Endothelial cell of hepatic sinusoid (primary cell): ENCODE data around the gene LITAFD.

Experiments used
- in situ Hi-C: cut with HindIII; loops from 2 replicates; pipeline ENCODE4 v1.10.0; 2017; ENCODE audit warnings: low sequenced_read_pairs

The LITAFD gene

GRCh38 chr16:8890549-8890921, 8.4 kb downstream of the LITAFD start:
- in situ Hi-C loops, result loop anchor here (5.0 kb wide), 2 partner anchors 57 to 88 kb away; no protein-coding TSS in a partner anchor

- in situ Hi-C loops, result loop anchor here (5.0 kb wide), 2 partner anchors 55 to 90 kb away; no protein-coding TSS in a partner anchor
These were observed 10.0 kb downstream of the LITAFD start for GRCh38 chr16:8892101-8892575.

DNA sequence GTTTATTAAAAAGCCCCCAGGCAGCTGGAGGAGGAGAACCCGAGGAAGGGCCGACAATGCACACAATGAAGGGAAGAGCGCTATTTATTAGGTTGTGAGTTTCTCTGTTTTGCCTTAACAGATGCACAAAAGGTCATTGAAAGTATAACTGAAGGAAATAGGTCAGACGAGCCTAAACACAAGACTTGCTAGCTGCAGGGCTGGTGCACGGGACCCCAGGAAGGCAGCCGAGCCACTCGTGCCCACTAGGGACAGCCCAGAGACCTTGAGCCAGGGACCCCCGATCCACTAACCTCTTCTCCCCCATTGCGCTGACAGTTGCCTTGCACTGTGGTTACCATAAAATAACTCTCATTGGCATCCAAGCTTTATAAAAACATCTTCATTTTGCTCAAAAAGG, 11.3 kb downstream of the LITAFD start:
- in situ Hi-C loops, result loop anchor here (5.0 kb wide), 2 partner anchors 54 to 91 kb away; no protein-coding TSS in a partner anchor

- in situ Hi-C loops, result loop anchor here (5.0 kb wide), 2 partner anchors 53 to 92 kb away; no protein-coding TSS in a partner anchor
These were observed 12.0 kb downstream of the LITAFD start for GRCh38 chr16:8893976-8894690.

GRCh38 chr16:8894736-8895334, 12.7 kb downstream of the LITAFD start:
- in situ Hi-C loops, result loop anchor here (5.0 kb wide), 2 partner anchors 52 to 93 kb away; no protein-coding TSS in a partner anchor

DNA sequence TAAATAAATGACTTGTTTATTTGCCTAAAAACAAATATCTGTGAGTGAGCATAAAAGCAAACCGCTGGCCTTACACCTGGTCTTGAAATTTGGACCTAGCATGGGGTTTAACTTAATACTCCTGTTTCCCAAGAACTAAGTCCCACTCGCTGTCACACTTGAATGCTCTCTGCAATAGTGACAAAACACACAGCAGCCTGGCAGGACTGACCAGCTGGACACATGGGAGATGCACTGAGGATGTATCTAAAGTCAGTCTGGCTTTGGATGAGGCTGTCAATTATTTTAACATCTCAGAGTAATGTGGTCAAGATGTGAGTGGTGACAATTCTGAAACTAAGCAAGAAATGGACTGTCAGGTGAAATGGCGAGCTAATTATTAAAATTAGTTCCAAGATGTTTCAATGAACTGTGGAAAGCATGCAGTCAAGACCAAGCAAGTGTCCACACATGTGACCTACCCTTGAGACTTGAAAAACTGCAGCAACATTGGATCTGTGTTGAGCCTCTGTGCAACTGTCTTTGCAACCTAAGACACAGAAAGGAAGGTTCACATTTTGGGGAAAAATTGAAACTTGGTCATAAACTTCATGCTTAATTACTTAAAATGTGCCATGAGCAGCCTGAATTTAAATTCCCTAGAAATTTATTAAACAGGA, 16.6 kb downstream of the LITAFD start:
- in situ Hi-C loops, result no loop called here

DNA sequence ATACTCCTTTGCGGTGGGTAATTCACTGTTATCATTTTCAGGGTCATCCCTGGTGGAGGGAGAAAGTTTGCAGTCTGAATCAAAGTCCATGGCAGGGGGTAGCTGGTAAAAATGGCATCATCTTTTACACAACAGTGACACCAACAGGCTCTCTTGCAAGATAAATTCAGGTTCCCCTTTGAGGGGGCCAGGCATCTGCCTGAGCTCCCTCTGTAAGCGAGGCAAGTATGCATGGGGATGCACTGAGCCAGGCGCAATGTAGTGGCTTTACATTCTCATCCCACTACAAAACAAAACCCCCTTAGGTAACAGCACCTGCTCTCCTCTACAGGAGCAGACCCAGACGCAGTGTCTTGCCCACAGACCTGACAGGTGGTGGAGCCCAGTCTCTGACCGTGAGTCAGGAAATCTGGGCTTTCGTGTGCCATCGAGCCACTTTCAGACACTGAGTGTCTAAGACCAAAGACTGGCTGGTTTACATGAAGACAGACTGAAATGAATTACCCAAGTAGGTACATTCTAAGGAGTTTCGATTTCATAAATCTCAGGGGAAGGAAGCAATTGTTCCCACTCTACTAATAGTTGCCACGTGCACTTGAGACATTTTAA, 17.7 kb downstream of the LITAFD start:
- in situ Hi-C loops, result no loop called here

- in situ Hi-C loops, result no loop called here
These were observed 18.2 kb downstream of the LITAFD start for GRCh38 chr16:8900343-8900742.

DNA sequence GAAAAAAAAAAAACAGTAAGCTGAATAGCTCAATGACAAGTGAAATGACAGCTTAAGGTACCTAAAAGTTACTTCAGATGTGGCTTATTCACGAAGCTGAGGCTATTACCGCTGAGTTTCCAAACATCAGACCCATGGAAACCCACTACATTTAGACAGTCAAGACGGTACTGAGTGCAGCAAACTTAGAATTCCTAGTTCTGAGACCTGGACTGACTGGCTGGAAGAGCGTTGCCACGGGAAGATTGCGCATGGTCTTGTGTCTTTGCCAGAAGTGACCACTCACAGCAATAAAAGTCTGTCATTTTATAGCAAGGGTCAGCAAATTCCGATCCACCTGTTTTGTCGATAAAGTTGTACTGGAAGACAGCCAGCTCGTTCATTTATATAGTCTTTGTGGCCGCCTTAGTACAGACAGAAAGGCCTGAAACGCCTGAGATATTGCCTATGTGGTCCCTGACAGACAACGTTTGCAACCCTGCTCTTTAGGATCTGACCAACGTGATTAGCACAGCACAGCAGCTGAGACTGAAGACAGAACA, 19.2 kb downstream of the LITAFD start:
- in situ Hi-C loops, result no loop called here

DNA sequence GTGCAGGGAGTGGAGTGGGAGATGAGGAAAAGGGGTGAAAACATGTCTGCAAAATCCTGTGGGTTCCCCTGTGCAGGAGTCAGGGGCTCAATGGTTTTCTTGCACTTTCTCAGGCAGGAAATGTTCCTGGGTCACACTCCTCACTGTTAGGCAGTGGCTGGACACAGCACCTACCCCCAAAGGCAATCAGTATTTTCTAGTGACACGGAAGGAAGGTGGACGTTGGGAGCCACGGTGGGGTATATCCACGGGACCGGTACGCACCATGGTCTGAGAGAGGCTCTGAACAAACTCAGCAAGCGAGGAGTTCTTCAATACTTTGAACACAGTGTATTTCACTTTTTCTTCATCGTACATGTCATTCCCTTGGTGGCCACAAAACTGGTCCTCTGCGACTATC, 20.9 kb downstream of the LITAFD start:
- in situ Hi-C loops, result no loop called here

DNA sequence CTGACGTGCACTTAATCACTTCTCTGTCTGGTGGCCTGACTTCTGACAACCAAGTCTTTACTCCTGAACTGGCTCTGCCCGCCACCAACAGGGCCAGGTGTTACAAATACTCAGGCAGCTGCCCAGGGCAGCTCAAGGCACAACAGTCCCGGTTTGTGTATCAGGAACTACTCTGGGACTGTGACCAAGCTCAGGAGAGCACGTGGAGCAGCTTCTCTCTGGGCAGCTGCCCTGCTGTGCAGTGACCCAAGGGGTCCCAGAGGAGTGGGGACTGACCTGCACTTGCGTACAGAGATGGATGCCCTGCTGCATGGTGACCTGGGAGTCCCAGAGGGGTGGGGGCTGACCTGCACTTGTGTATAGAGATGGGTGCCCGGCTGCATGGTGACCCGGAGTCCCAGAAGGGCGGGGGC, 21.9 kb downstream of the LITAFD start:
- in situ Hi-C loops, result no loop called here

DNA sequence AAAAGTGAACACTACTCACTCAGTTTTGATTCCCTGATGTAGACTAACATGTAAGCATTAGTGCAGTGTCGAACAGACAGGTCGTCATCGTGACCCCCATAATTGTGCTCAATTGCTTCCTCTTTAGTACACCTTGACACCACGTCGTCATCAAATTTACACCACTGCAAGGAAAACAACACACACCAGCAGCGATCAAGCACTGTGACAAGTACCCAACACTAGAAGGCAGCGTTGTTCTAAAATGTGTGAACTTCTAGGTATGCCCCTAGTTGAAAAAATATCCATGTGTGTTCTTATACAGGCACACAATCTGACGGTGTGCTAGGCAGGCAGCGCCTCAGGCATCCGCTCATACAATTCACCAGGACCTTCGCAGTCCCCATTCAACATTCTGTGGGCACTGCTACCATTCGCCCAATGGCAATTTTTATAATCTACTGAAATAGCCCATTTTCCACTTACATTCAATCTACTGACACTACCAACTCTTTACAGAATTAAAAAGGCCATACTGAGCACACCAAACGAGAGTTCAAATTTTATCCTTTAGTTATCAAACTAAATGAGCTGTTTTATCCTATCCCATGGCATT, 23.1 kb downstream of the LITAFD start:
- in situ Hi-C loops, result no loop called here

GRCh38 chr16:8905795-8906591, 23.8 kb downstream of the LITAFD start:
- in situ Hi-C loops, result no loop called here

DNA sequence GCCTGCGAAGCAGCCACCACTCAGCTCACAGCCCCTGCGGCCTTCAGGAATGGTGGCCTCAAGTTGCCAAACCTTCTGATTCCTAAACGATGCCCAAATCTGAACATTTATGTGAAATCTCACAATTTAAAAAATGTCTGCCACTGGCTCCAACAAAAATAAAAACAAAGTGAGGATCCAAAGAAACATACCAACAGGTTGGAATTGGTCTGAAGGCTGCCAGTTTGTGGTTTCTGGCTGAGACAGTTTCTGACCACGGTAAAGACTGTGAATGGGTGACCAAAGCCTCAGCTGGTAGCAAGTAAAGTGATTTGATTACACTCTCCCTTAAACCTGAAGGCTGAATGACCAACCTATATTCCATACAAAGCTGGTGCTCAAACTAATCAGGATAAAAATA, 24.9 kb downstream of the LITAFD start:
- in situ Hi-C loops, result no loop called here

- in situ Hi-C loops, result no loop called here
These were observed 26.8 kb downstream of the LITAFD start for GRCh38 chr16:8908810-8909468.

GRCh38 chr16:8910811-8911210, 28.7 kb downstream of the LITAFD start:
- in situ Hi-C loops, result no loop called here

GRCh38 chr16:8912793-8913192, 30.6 kb downstream of the LITAFD start:
- in situ Hi-C loops, result no loop called here

- in situ Hi-C loops, result no loop called here
These were observed 31.9 kb downstream of the LITAFD start for GRCh38 chr16:8914098-8914497.

DNA sequence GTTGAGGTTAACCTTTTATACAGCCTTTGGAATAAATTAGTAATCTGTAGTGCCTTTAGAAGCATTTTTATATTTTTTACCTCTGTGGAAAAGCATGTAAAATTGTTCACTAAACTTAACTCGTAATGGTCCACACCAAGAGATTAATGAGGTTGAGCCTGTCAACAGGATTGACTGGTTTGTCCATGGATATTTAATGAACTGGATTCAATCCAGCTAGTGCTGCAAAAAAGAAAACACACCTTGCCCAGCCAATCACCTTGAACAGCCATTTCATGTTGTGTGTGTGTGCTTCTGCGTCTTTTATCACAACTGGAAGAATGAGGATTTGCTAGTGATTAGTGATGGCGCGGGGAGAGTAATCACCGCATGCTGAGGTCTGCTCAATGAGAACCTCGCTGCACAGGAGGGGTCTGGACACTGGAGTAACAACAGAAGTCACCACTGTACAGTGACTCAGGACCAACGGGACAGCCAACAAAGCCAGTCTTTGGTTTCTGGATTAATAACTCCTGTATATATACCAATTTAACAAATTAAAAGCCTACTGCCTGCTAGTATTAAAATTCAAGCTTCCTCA, 33.7 kb downstream of the LITAFD start:
- in situ Hi-C loops, result no loop called here
